ENCODE measurements around the gene MITF. TPM values are rescaled to one million over a fixed set of nuclear protein-coding genes. Genes with fewer than 3 reads are reported as not detected.

The MITF gene
- polyA plus RNA-seq, 1 donor (not counting 4 experiments of a cell fraction or from before 2014, with no cell fraction given): 2.7 TPM

DNA sequence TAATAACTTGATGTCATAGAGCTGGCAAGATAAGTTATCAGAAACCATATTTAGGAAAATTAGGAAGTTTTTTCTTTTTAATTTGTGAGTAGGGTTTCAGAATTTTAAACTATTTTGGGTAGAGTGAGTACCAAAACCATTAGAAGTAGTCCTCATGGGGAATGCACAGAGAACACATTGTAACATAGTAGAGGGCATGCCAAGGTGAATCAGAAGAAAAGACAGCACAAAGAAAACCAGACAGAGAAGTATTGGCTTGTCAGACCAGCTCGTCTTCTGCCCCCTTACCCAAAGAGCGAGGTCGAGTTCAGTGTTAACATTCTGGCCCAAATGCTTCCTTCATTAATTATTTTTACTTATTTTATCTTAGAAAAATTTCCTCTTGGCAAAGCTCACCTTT, 139.0 kb downstream of the MITF start:
- H3K9me1 ChIP-seq (ENCODE audit: control insufficient read depth, extremely low read depth, insufficient read depth, low read length): no peaks in the 10 kb centered on the region
- DNase-seq (ENCODE audit: low read depth, low spot score) (no peak), FAIRE-seq (no peak)
- TF ChIP-seq EZH2 (IDR thresholded peaks at IDR 0.05; ENCODE audit: low read length): no peak
- TF ChIP-seq, protein P1, sequence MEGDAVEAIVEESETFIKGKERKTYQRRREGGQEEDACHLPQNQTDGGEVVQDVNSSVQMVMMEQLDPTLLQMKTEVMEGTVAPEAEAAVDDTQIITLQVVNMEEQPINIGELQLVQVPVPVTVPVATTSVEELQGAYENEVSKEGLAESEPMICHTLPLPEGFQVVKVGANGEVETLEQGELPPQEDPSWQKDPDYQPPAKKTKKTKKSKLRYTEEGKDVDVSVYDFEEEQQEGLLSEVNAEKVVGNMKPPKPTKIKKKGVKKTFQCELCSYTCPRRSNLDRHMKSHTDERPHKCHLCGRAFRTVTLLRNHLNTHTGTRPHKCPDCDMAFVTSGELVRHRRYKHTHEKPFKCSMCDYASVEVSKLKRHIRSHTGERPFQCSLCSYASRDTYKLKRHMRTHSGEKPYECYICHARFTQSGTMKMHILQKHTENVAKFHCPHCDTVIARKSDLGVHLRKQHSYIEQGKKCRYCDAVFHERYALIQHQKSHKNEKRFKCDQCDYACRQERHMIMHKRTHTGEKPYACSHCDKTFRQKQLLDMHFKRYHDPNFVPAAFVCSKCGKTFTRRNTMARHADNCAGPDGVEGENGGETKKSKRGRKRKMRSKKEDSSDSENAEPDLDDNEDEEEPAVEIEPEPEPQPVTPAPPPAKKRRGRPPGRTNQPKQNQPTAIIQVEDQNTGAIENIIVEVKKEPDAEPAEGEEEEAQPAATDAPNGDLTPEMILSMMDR (optimal IDR thresholded peaks at IDR 0.05 in 1 of 3, IDR thresholded peaks at IDR 0.05 in 1 of 3, conservative IDR thresholded peaks at IDR 0.05 in 1 of 3; ENCODE audit: extremely low read depth in 1 of 3, insufficient read depth in 2 of 3, low read length in 3 of 3): no peak
- H3K9ac ChIP-seq (ENCODE audit: control insufficient read depth, extremely low read depth, insufficient read depth, low read length): no peak overlapping the region
- H2AFZ ChIP-seq (ENCODE audit: control insufficient read depth, low read length): no peak overlapping the region
- no peaks in the 10 kb centered on the region for H3K79me2 ChIP-seq (ENCODE audit: control insufficient read depth, insufficient read depth, low read length)
- dilution Hi-C loops (cut with MboI; ENCODE audit: extremely low pct_ligation_motif_present, low sequenced_read_pairs): no loop called here
- H3K4me2 ChIP-seq (ENCODE audit: control insufficient read depth, extremely low read depth, insufficient read depth, low read depth, low read length): no peak overlapping the region
- H3K36me3 ChIP-seq (ENCODE audit: control insufficient read depth in 2 of 2, extremely low read depth in 1 of 2, insufficient read depth in 2 of 2, low read length in 2 of 2): no peaks in the 10 kb centered on the region
- no peak overlapping the region for H3K27ac ChIP-seq (ENCODE audit: control insufficient read depth, insufficient read depth, low read length)
- no peak overlapping the region for H3K4me3 ChIP-seq (ENCODE audit: control insufficient read depth in 2 of 3, extremely low read depth in 1 of 3, insufficient read depth in 2 of 3, low read depth in 1 of 3, low read length in 3 of 3)
- no peaks in the 10 kb centered on the region for H4K20me1 ChIP-seq (ENCODE audit: control insufficient read depth, extremely low read depth, insufficient read depth, low read length)
- no peaks in the 10 kb centered on the region for H3K4me1 ChIP-seq (ENCODE audit: control insufficient read depth, extremely low read depth, insufficient read depth, low read length)
- H3K27me3 ChIP-seq (ENCODE audit: control insufficient read depth, extremely low read depth, insufficient read depth, low read length): no peaks in the 10 kb centered on the region
- H3K9me3 ChIP-seq (ENCODE audit: control insufficient read depth, low read depth, low read length): no peaks in the 10 kb centered on the region

DNA sequence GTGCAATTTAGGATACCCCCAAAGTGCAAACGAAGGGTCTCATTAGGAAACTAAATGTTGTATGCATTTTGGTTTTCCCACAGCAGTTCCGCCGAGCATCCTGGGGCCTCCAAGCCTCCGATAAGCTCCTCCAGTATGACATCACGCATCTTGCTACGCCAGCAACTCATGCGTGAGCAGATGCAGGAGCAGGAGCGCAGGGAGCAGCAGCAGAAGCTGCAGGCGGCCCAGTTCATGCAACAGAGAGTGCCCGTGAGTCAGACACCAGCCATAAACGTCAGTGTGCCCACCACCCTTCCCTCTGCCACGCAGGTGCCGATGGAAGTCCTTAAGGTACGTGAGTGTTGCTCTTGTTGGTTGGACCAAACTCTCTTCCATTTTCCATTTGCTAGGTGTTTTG, 139.8 kb downstream of the MITF start:
- Histone ChIP-seq H3K9me3 (ENCODE audit: control insufficient read depth, low read depth, low read length) (no peaks in the 10 kb centered on the region), H3K79me2 (ENCODE audit: control insufficient read depth, insufficient read depth, low read length) (no peaks in the 10 kb centered on the region), H3K9me1 (ENCODE audit: control insufficient read depth, extremely low read depth, insufficient read depth, low read length) (no peaks in the 10 kb centered on the region), H3K9ac (ENCODE audit: control insufficient read depth, extremely low read depth, insufficient read depth, low read length) (no peak overlapping the region), H3K4me2 (ENCODE audit: control insufficient read depth, extremely low read depth, insufficient read depth, low read depth, low read length) (no peak overlapping the region), H3K27ac (ENCODE audit: control insufficient read depth, insufficient read depth, low read length) (no peak overlapping the region), H3K4me3 (ENCODE audit: control insufficient read depth in 2 of 3, extremely low read depth in 1 of 3, insufficient read depth in 2 of 3, low read depth in 1 of 3, low read length in 3 of 3) (no peak overlapping the region), H3K4me1 (ENCODE audit: control insufficient read depth, extremely low read depth, insufficient read depth, low read length) (no peaks in the 10 kb centered on the region), H2AFZ (ENCODE audit: control insufficient read depth, low read length) (no peak overlapping the region), H3K36me3 (ENCODE audit: control insufficient read depth in 2 of 2, extremely low read depth in 1 of 2, insufficient read depth in 2 of 2, low read length in 2 of 2) (no peaks in the 10 kb centered on the region), H3K27me3 (ENCODE audit: control insufficient read depth, extremely low read depth, insufficient read depth, low read length) (no peaks in the 10 kb centered on the region), H4K20me1 (ENCODE audit: control insufficient read depth, extremely low read depth, insufficient read depth, low read length) (no peaks in the 10 kb centered on the region)
- DNase-seq (ENCODE audit: low read depth, low spot score) (no peak), FAIRE-seq (no peak)
- TF ChIP-seq, protein P1 (optimal IDR thresholded peaks at IDR 0.05 in 1 of 3, IDR thresholded peaks at IDR 0.05 in 1 of 3, conservative IDR thresholded peaks at IDR 0.05 in 1 of 3; ENCODE audit: extremely low read depth in 1 of 3, insufficient read depth in 2 of 3, low read length in 3 of 3): no peak
- TF ChIP-seq EZH2 (IDR thresholded peaks at IDR 0.05; ENCODE audit: low read length): no peak
- dilution Hi-C loops (cut with MboI; ENCODE audit: extremely low pct_ligation_motif_present, low sequenced_read_pairs): no loop called here

All from keratinocyte (primary cell).